Keratinocyte (primary cell): ENCODE data around the gene PSG7. TPM values are rescaled to one million over a fixed set of nuclear protein-coding genes. Genes with fewer than 3 reads are reported as not detected.
"Not testable (repeated sequence)": the region's sequence is repeated elsewhere in the genome, so short reads cannot be mapped to it uniquely, and the experiment has no call there.

Experiments used
- DNase-seq: peaks from one replicate; pipeline ENCODE4 v3.0.0-alpha.2; 2011; ENCODE audit warnings: low read depth, missing footprints, low spot score
- FAIRE-seq: peaks from 2 replicates; lab custom pipeline; 2011; peaks lifted over from hg19 to GRCh38; lab: Jason Lieb, UNC
- H2AFZ ChIP-seq: 2 replicates; pipeline ENCODE4 v1.6.0; 2012; ENCODE audit warnings: low read length, control low read depth, inconsistent platforms; ENCODE audit not compliant: control insufficient read depth
- H3K27ac ChIP-seq: 2 replicates; pipeline ENCODE4 v1.5.1; 2011; ENCODE audit warnings: low read length; ENCODE audit not compliant: control insufficient read depth, insufficient read depth
- H3K27me3 ChIP-seq: 3 replicates; pipeline ENCODE4 v1.6.0; 2011; ENCODE audit warnings: low read length; ENCODE audit not compliant: control insufficient read depth, insufficient read depth; ENCODE audit errors: extremely low read depth
- H3K36me3 ChIP-seq, 2 experiments: 2 replicates in 1 of 2; 3 replicates in 1 of 2; pipeline ENCODE4 v1.5.1; 2011; ENCODE audit warnings: low read length in 2 of 2, mild to moderate bottlenecking in 1 of 2; ENCODE audit not compliant: control insufficient read depth in 2 of 2, insufficient read depth in 2 of 2; ENCODE audit errors: extremely low read depth in 1 of 2
- H3K4me1 ChIP-seq: 3 replicates; pipeline ENCODE4 v1.5.1; 2011; ENCODE audit warnings: low read length; ENCODE audit not compliant: control insufficient read depth, insufficient read depth; ENCODE audit errors: extremely low read depth
- H3K4me2 ChIP-seq: 3 replicates; pipeline ENCODE4 v1.6.0; 2011; ENCODE audit warnings: low read depth, low read length; ENCODE audit not compliant: control insufficient read depth, insufficient read depth; ENCODE audit errors: extremely low read depth
- H3K4me3 ChIP-seq, 3 experiments: fragments of 200-600 bp in 1 of 3; sonication (generic) in 1 of 3; 2 replicates in 2 of 3; 3 replicates in 1 of 3; pipeline ENCODE4 v1.5.1; 2011 to 2016; ENCODE audit warnings: low read length in 3 of 3, mild to moderate bottlenecking in 3 of 3, control low read depth in 2 of 3, inconsistent platforms in 1 of 3, low read depth in 1 of 3, mixed read lengths in 1 of 3, mixed run types in 1 of 3, moderate library complexity in 1 of 3; ENCODE audit not compliant: control insufficient read depth in 2 of 3, insufficient read depth in 2 of 3; ENCODE audit errors: extremely low read depth in 1 of 3
- H3K79me2 ChIP-seq: 2 replicates; pipeline ENCODE4 v1.6.0; 2012; ENCODE audit warnings: low read length; ENCODE audit not compliant: control insufficient read depth, insufficient read depth
- H3K9ac ChIP-seq: 3 replicates; pipeline ENCODE4 v1.6.0; 2011; ENCODE audit warnings: low read length; ENCODE audit not compliant: control insufficient read depth, insufficient read depth; ENCODE audit errors: extremely low read depth
- H3K9me1 ChIP-seq: 3 replicates; pipeline ENCODE4 v1.6.0; 2011; ENCODE audit warnings: low read length; ENCODE audit not compliant: control insufficient read depth, insufficient read depth; ENCODE audit errors: extremely low read depth
- H3K9me3 ChIP-seq: 2 replicates; pipeline ENCODE4 v1.5.1; 2012; ENCODE audit warnings: low read depth, low read length; ENCODE audit not compliant: control insufficient read depth
- H4K20me1 ChIP-seq: 3 replicates; pipeline ENCODE4 v1.6.0; 2011; ENCODE audit warnings: low read length; ENCODE audit not compliant: control insufficient read depth, insufficient read depth; ENCODE audit errors: extremely low read depth
- CTCF ChIP-seq, 3 experiments: IDR thresholded peaks in 1 of 3; conservative IDR thresholded peaks in 1 of 3; optimal IDR thresholded peaks in 1 of 3; 2 replicates in 2 of 3; 3 replicates in 1 of 3; pipeline versions ENCODE3 to v1.5.1; 2011; ENCODE audit warnings: low read length in 3 of 3, mild to moderate bottlenecking in 3 of 3, moderate library complexity in 2 of 3, control low read depth in 1 of 3, inconsistent platforms in 1 of 3; ENCODE audit not compliant: insufficient read depth in 2 of 3; ENCODE audit errors: extremely low read depth in 1 of 3
- EZH2 ChIP-seq: IDR thresholded peaks from one replicate; pipeline ENCODE4 v1.6.1; 2012; ENCODE audit warnings: inconsistent platforms, mild to moderate bottlenecking, low read length, moderate library complexity
- dilution Hi-C: fragments of 300-500 bp; cut with MboI; formaldehyde crosslinking; loops from one replicate; pipeline ENCODE4 v1.7.0; 2020; ENCODE audit warnings: low sequenced_read_pairs; ENCODE audit not compliant: extremely low pct_ligation_motif_present
- polyA plus RNA-seq, 5 experiments: library from polyadenylated mRNA; depleted of rRNA in 3 of 5; stranded (reverse) in 3 of 5; stranded (forward) in 1 of 5; unstranded in 1 of 5; fragments of >200 nt; gene quantifications; 1 replicate in 1 of 5; 2 replicates in 3 of 5; 3 replicates in 1 of 5; pipeline versions ENCODE4 v1.2.1 to v1.2.3, GENCODE V29; 2011 to 2012; ENCODE audit warnings: missing spikeins in 2 of 5, low read depth in 1 of 5, low replicate concordance in 1 of 5

The PSG7 gene
- polyA plus RNA-seq, 1 donor (not counting 4 experiments of a cell fraction or from before 2014, with no cell fraction given), result not detected

GRCh38 chr19:42942187-42942789 lies 5.3 kb upstream of the PSG7 start:
- Histone ChIP-seq H3K9ac (no peak overlapping the region), H3K27ac (no peak overlapping the region), H2AFZ (no peak overlapping the region), H3K9me1 (no peaks in the 10 kb centered on the region), H3K4me1 (no peaks in the 10 kb centered on the region), H3K4me2 (no peak overlapping the region), H3K9me3 (no peaks in the 10 kb centered on the region), H3K27me3 (no peaks in the 10 kb centered on the region), H3K79me2 (no peaks in the 10 kb centered on the region), H3K4me3 (no peak overlapping the region), H3K36me3 (no peaks in the 10 kb centered on the region), H4K20me1 (no peaks in the 10 kb centered on the region)
- no peak for FAIRE-seq
- TF ChIP-seq EZH2 (no peak), CTCF (optimal IDR thresholded peaks at IDR 0.05 in 1 of 3, IDR thresholded peaks at IDR 0.05 in 1 of 3, conservative IDR thresholded peaks at IDR 0.05 in 1 of 3; ENCODE audit: extremely low read depth in 1 of 3, insufficient read depth in 2 of 3, low read length in 3 of 3) (peak; percentile 37 to 45 (median 39))
- dilution Hi-C loops, result no loop called here
- DNase-seq, result no peak

- H3K4me2 ChIP-seq, H3K27me3 ChIP-seq, FAIRE-seq, DNase-seq, H3K79me2 ChIP-seq, H3K9me3 ChIP-seq, H3K36me3 ChIP-seq, H3K27ac ChIP-seq, dilution Hi-C loops, H4K20me1 ChIP-seq, H3K9me1 ChIP-seq, H3K4me3 ChIP-seq, H3K9ac ChIP-seq, H2AFZ ChIP-seq: not testable (repeated sequence)
- peaks cover 20% of the 10 kb centered on the region for H3K4me1 ChIP-seq
Measured at GRCh38 chr19:42934726-42935125, 2.3 kb downstream of the PSG7 start.

- H3K36me3 ChIP-seq, H3K9me1 ChIP-seq, H4K20me1 ChIP-seq, H3K9me3 ChIP-seq, H3K4me2 ChIP-seq, FAIRE-seq, H3K79me2 ChIP-seq, H3K27me3 ChIP-seq, H3K4me3 ChIP-seq, H2AFZ ChIP-seq, dilution Hi-C loops, DNase-seq: not testable (repeated sequence)
- peak overlapping the region; percentile 82 for H3K27ac ChIP-seq
- H3K9ac ChIP-seq, result peak overlapping the region; percentile 58
- peaks cover 20% of the 10 kb centered on the region for H3K4me1 ChIP-seq
Measured at GRCh38 chr19:42934183-42934582, 2.8 kb downstream of the PSG7 start.

- dilution Hi-C loops, DNase-seq: not testable (repeated sequence)
- H3K4me1 ChIP-seq, result peaks cover 20% of the 10 kb centered on the region
Measured at GRCh38 chr19:42933412-42933811, 3.6 kb downstream of the PSG7 start.

More at GRCh38 chr19:42933412-42933811, 3.6 kb downstream of the PSG7 start:
- H3K36me3 ChIP-seq, H3K4me3 ChIP-seq, H4K20me1 ChIP-seq, H3K9me1 ChIP-seq, H3K27me3 ChIP-seq, H3K9me3 ChIP-seq, H3K79me2 ChIP-seq: not testable (repeated sequence)
- Histone ChIP-seq H3K27ac (peak overlapping the region; percentile 82), H2AFZ (peak overlapping the region; percentile 33), H3K9ac (peak overlapping the region; percentile 58), H3K4me2 (peak overlapping the region; percentile 62)
- FAIRE-seq, result peak; percentile 88
